K562 (cell line): ENCODE measurements around the gene TNIK. TPM values are rescaled to one million over a fixed set of nuclear protein-coding genes. Genes with fewer than 3 reads are reported as not detected.

Experiments used
- CXXC5 ChIP-seq: fragments of 250-450 bp; sonication (Bioruptor Pico); IDR thresholded peaks from 2 replicates; pipeline ENCODE4 v1.8.0; 2022; ENCODE audit warnings: inconsistent platforms, mild to moderate bottlenecking, moderate library complexity
- EP300 ChIP-seq: IDR thresholded peaks from 2 replicates; pipeline ENCODE4 v1.6.1; 2012; ENCODE audit warnings: low read length, improper control_type of control experiment
- ETV6 ChIP-seq, 3 experiments: fragments of 150-350 bp in 1 of 3; sonication (generic) in 1 of 3; formaldehyde crosslinking in 1 of 3; IDR thresholded peaks; 2 replicates each; pipeline versions ENCODE4 v1.6.1 to v1.8.0; 2014 to 2022; ENCODE audit warnings: borderline replicate concordance in 2 of 3, low read depth in 2 of 3, antibody characterized with exemption in 1 of 3, low read length in 1 of 3, mild to moderate bottlenecking in 1 of 3, missing genetic modification reagents in 1 of 3
- MEF2D ChIP-seq: conservative IDR thresholded peaks from 2 replicates; pipeline ENCODE4 v1.6.1; 2016; ENCODE audit warnings: low read depth, missing genetic modification characterization, missing compliant biosample characterization
- PREB ChIP-seq: sonication (generic); formaldehyde crosslinking; IDR thresholded peaks from 2 replicates; pipeline ENCODE4 v1.8.1; 2023; ENCODE audit warnings: mild to moderate bottlenecking, missing genetic modification reagents
- ZMIZ1 ChIP-seq, 2 experiments: fragments of 150-350 bp in 1 of 2; IDR thresholded peaks; 2 replicates each; pipeline ENCODE4 v1.6.1; 2012 to 2016; ENCODE audit warnings: low read depth in 2 of 2, low read length in 2 of 2, mild to moderate bottlenecking in 1 of 2, moderate library complexity in 1 of 2
- ZNF253 ChIP-seq: fragments of 250-450 bp; sonication (Bioruptor Pico); conservative IDR thresholded peaks from 2 replicates; pipeline ENCODE4 v1.6.1; 2021; ENCODE audit warnings: mild to moderate bottlenecking
- ZNF263 ChIP-seq: sonication (generic); formaldehyde crosslinking; IDR thresholded peaks from 2 replicates; pipeline ENCODE4 v1.8.0; 2022; ENCODE audit warnings: mild to moderate bottlenecking, missing genetic modification reagents, borderline replicate concordance
- ZNF561 ChIP-seq: fragments of 450-650 bp; formaldehyde crosslinking; conservative IDR thresholded peaks from 2 replicates; pipeline ENCODE4 v1.4.0; 2020; ENCODE audit warnings: mild to moderate bottlenecking, moderate library complexity
- polyA plus RNA-seq, 8 experiments: library from polyadenylated mRNA; depleted of rRNA in 4 of 8; stranded (reverse) in 5 of 8; unstranded in 3 of 8; fragments of >200 nt; fragmentation: Nextera tagmentation in 2 of 8; fragmentation: Illumina TruSeq in 1 of 8; extraction: Ambion mirVana in 2 of 8; extraction: Trizol in 1 of 8; gene quantifications; 2 replicates each; pipeline versions ENCODE4 v1.2.1 to v1.2.3, GENCODE V29; 2011 to 2014; ENCODE audit warnings: inconsistent platforms in 1 of 8, missing spikeins in 1 of 8
- total RNA-seq, 7 experiments: library from RNA; depleted of rRNA in 6 of 7; stranded (reverse); fragments of >200 nt in 6 of 7; fragmentation: Illumina TruSeq in 2 of 7; extraction: Trizol in 2 of 7; gene quantifications; 2 replicates each; pipeline versions ENCODE4 v1.2.1 to v1.2.3, GENCODE V29; 2011 to 2021; ENCODE audit warnings: low replicate concordance in 1 of 7

TNIK gene
- total and polyA plus RNA-seq, 9 of the 15 experiments (the other 6 are each of a cell fraction or from before 2014, with no cell fraction given): 6.6 to 39.0 (median 24.7) TPM

- no peak for TF ChIP-seq ZMIZ1 (IDR thresholded peaks at IDR 0.05; ENCODE audit: low read depth in 2 of 2, low read length in 2 of 2)
- TF ChIP-seq EP300: no peak
- no peak for TF ChIP-seq CXXC5 (CRISPR knock-in tag)
- TF ChIP-seq MEF2D (tag): no peak
- TF ChIP-seq ZNF561 (CRISPR knock-in tag): no peak
- no peak for TF ChIP-seq ZNF253
- no peak for TF ChIP-seq ZNF263 (CRISPR knock-in tag)
- no peak for TF ChIP-seq PREB (CRISPR knock-in tag)
- TF ChIP-seq ETV6 (IDR thresholded peaks at IDR 0.05; ENCODE audit: borderline replicate concordance in 1 of 2, low read depth in 2 of 2, low read length in 1 of 2): no peak
- no peak for TF ChIP-seq ETV6 (CRISPR knock-in tag; IDR thresholded peaks at IDR 0.05; ENCODE audit: borderline replicate concordance)
These were observed 114.2 kb downstream of the TNIK start (continued) for GRCh38 chr3:171346019-171346418.
